Limb (tissue), 2 donors: ENCODE measurements around the gene OTUD4.
A peak's percentile ranks its signal among the peaks of the same experiment; 100 is the strongest.

ENCODE experiments used
- DNase-seq, 2 donors: peaks; one replicate each; pipeline ENCODE4 v3.0.0-alpha.2; 2016; ENCODE audit errors: extremely low spot score in 2 of 2

The OTUD4 gene

GRCh38 chr4:145108128-145108527, 72.3 kb downstream of the OTUD4 start:
- DNase-seq: no peak

DNA sequence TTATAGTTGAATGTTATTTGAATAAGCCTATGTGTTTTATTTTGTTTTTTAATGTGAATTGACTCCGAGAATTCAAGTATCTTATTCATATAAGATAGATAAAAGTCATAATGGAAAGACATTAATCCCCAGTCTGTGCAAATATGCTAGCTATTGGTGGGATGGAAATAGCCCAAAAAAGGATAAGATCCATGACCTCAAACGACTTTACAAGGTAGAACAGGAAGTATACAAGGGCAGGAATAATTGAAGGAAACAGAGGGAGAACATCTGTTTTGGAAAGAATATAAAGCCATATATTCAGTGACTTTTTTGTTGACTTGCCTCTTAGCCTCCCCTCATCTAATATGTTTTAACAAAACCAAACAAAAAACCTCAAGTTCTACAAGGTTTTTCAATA, 73.3 kb downstream of the OTUD4 start:
- no peak for DNase-seq

DNA sequence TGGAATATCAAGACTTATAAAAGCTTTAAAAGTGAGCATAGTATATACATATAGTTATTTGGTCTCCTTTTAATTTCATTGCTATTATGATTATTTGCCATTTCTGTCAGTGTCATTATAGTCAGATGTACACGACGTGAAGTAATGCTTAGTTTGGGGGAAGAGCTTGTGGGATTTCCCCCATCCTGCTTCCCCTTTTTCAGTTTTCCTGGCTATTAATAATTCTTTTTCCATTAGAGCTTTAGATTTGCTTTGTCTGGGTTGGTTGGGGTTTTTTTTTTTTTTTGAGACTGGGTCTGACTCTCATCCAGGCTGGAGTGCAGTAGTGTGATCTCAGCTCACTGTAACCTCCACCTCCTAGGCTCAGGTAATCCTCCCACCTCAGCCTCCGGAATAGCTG, 76.9 kb downstream of the OTUD4 start:
- no peak for DNase-seq

DNA sequence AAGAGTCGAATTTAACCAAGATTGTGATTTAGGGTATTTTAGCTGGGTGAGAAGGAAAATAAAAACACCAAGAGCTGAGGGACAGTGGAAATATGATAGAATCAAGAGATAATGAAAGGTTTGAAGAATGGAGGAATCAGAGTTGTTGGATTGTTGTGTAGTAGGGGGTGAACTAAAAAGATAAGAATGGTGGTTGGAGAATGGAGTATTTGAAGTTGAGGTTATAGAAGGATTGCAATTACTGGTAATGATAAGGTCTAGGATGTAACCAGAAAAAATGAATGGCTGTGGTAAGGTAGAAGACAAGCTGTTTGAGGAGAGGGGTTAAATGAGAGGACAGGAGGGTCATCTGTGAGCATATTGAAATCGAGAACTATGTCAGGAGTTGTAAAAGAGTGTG, 77.8 kb downstream of the OTUD4 start:
- no peak for DNase-seq

DNA sequence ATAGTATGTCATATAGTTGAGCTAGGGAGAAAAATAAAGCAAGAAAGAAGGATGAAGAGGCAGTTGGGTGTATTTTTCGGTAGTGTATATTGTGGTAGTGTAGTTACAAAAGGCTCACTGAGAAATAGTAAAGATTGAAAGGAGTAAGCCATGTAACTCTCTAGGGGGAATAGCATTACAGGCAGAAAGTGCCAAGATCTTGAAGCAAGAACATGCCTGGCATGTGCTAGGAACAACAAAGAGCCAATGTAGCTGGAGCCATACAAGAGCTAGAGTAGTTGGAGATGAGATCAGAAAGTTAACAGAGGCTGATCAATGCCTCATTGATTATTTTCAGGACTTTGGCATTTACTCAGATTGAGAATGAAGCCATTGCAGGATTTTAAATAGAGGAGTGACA, 79.3 kb downstream of the OTUD4 start:
- no peak for DNase-seq

GRCh38 chr4:145099653-145100052, 80.7 kb downstream of the OTUD4 start:
- no peak for DNase-seq

DNA sequence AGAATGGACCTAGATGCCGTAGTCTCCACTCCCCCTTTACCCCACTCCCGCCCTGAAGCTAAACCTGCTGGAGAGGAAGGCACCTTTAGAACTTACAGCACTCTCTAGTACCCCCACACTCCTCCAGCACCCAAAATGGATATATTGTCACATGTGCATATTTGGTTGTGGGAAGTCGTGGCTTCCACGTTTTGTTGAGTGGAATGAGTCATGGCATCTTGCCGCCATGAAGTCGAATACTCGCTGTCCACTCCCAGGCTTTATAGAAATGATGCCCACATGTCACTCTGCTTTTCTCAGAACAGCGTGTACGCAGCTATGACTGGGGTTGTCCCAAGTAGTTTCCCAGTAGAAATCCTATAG, 81.7 kb downstream of the OTUD4 start:
- DNase-seq: peak in 1 of 2 donors; percentile 16

DNA sequence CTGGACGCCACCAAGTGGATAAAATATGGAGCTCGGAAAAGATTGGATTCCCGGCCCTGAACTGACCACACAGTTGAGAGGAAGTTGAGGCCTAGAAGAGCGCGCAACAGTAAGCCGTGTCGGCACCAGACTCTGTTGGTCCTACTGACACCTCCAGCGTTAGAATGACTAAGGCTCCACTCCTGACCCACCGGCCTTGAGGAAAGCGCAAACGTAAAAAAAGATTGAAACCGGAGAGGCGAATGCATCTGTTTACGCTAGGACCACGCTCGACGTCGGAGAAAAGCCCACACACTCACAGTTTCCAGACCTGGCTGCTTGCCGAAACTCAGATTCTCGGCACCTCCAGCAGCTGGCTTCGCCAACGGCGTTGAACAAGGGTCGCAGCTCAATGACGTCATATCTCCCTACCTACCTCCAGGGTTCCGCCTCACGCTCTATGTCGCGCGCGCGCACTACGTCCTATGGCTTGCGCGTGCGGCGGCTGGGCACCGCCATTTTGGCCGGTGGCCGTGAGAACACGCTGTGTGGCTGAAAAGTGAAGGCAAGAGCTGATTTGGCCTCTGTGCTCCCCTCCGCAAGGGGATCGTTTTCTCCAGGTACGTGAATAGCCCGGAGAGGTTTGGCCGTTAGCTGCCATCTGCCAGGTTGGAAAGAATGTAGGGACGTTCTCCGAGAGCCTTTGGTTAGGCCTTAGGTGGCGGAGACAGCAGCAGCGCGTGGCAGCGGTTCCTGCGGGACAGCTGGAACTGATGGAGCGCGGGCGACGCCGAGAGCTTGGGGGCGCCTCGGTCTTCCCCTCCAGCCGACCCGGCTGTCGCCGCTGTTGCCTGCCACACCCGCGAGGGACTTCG, 82.3 kb downstream of the OTUD4 start, which contains the start of the genes ABCE1 and ANAPC10:
Gene ABCE1, plus strand, starts transcription at position 491 of the 854 bp plus-strand sequence. CDS start 6,102 bp downstream, outside the sequence.
Gene ANAPC10, minus strand, starts transcription at position 376 of the 854 bp plus-strand sequence. CDS start 2,097 bp downstream, outside the sequence.
- DNase-seq: peak; percentile 95 to 99

DNA sequence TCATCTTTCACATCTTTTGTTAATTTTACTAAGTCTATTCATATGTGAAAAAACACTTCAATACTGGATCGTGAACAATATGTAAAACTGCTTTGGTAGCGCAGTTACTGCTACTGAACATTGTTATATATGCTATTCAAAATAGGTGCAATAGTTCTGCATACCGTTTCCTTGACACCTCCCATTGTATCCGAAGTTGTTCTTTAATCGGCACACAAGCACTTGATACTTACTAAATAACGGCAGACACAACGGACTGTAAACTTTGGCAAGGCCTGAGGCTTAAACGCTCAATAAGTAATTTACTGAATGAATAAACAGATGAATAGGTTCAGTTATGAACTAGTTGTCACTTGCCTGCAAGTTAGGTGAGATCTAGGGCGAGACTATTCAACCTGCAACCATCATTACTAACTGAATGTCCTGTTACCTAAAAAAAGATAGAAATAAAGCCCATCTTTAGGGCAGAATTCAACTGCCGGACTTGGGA, 83.0 kb downstream of the OTUD4 start:
- DNase-seq: no peak

- DNase-seq: no peak
Observed at GRCh38 chr4:145093638-145094037, 86.8 kb downstream of the OTUD4 start.

DNA sequence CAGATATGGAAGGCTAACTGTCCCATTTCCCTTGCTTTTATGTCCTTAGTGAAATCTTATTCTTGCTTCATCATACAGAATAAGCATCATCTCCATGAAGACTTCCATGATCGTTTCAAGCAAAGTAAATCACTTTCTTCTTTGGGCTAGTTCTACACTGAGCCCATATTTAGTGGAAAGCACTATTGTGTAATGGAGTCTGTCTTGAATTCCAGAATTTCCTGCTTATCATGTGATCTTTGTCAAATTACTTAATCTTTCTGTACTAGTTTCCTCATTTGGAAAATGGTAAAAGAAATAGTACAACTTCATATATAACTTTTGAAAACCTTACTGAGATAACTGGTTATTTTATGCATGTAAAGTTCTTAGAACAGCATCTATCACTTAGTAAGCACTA, 90.0 kb downstream of the OTUD4 start:
- DNase-seq: no peak

DNA sequence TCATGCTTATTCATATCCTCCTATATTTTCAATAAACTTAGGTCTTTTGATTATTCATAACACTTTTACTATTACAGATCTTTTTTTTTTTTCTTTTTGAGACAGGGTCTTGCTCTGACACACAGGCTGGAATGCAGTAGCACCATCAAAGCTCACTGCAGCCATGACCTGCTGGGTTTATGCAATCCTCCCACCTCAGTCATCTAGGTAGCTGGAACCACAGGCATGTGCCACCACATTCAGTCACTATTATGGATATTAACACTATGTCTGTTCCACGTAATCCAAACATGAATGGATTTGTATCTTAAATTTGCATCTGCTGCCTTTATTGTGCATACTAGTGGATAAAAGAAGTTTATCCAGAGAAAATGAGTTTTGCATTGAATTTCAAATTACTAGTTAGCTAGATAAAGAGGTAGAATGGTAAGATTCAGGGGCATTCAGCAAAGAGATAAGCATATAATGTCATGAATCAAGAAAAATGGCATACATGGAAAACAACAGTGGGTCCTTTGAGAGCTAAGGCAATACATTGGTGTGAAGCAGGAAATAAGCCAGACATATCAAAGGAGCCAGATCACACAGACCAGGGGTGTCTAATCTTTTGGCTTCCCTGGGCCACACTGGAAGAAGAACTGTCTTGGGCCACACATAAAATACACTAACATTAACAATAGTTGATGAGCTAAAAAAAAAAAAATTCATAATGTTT, 96.3 kb downstream of the OTUD4 start:
- DNase-seq: no peak
